ENCODE measurements around the gene PFDN2.

GRCh38 chr1:161106431-161106830, 11.4 kb downstream of the PFDN2 start:
- TF ChIP-seq POLR2AphosphoS5 (IDR thresholded peaks at IDR 0.05; ENCODE audit: low read depth) (no peak), STAT1 (IDR thresholded peaks at IDR 0.05; ENCODE audit: unreplicated experiment) (no peak), CTCF (conservative IDR thresholded peaks at IDR 0.05; ENCODE audit: low read depth in 2 of 2) (no peak), EZH2 (IDR thresholded peaks at IDR 0.05; ENCODE audit: low read depth, unreplicated experiment) (no peak), CREB1 (CRISPR knock-in tag; IDR thresholded peaks at IDR 0.05; ENCODE audit: low read depth) (no peak), EZH2phosphoT487 (IDR thresholded peaks at IDR 0.05; ENCODE audit: unreplicated experiment) (no peak), NANOG (IDR thresholded peaks at IDR 0.05; ENCODE audit: borderline replicate concordance) (no peak)
- TF ChIP-seq, protein P1, sequence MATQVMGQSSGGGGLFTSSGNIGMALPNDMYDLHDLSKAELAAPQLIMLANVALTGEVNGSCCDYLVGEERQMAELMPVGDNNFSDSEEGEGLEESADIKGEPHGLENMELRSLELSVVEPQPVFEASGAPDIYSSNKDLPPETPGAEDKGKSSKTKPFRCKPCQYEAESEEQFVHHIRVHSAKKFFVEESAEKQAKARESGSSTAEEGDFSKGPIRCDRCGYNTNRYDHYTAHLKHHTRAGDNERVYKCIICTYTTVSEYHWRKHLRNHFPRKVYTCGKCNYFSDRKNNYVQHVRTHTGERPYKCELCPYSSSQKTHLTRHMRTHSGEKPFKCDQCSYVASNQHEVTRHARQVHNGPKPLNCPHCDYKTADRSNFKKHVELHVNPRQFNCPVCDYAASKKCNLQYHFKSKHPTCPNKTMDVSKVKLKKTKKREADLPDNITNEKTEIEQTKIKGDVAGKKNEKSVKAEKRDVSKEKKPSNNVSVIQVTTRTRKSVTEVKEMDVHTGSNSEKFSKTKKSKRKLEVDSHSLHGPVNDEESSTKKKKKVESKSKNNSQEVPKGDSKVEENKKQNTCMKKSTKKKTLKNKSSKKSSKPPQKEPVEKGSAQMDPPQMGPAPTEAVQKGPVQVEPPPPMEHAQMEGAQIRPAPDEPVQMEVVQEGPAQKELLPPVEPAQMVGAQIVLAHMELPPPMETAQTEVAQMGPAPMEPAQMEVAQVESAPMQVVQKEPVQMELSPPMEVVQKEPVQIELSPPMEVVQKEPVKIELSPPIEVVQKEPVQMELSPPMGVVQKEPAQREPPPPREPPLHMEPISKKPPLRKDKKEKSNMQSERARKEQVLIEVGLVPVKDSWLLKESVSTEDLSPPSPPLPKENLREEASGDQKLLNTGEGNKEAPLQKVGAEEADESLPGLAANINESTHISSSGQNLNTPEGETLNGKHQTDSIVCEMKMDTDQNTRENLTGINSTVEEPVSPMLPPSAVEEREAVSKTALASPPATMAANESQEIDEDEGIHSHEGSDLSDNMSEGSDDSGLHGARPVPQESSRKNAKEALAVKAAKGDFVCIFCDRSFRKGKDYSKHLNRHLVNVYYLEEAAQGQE (IDR thresholded peaks at IDR 0.05; ENCODE audit: unreplicated experiment), result no peak
